ENCODE data around the gene ADAMTSL2. TPM values are rescaled to one million over a fixed set of nuclear protein-coding genes. Genes with fewer than 3 reads are reported as not detected.

ADAMTSL2 gene
- total and polyA plus RNA-seq, 12 donors = 1.00 to 138 (median 56.8) TPM

DNA sequence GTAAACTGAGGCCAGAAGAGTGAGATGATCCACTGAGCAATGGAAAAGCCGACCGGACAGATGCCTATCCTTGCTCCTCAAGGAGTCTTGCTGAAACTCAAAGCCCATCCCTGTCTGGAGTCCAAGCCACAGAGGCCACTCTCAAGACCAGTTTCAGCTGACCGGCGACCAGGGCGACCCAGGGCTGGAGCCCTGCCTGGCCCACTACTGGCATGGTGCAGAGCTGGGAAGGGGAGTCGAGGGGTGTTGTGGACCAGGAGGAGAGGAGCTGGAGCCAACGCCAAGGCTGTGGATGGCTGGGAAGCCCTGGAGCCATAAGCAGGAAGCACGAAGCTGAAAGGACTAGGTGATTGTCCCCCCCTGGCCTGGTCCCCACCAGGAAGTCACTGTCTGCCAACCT is 52.5 kb downstream of the ADAMTSL2 start:
- intact Hi-C loops (cut with DNase I) = no loop called here
- no peak overlapping the region for H3K27ac ChIP-seq
- H3K27me3 ChIP-seq = peaks cover 17% of the 10 kb centered on the region
- DNase-seq = no peak
- H3K4me1 ChIP-seq (replicated peaks in 1 of 2) = no peaks in the 10 kb centered on the region
- H3K4me3 ChIP-seq = no peak overlapping the region
- H3K9me3 ChIP-seq (replicated peaks in 1 of 3) = no peaks in the 10 kb centered on the region
- no peaks in the 10 kb centered on the region for H3K36me3 ChIP-seq (replicated peaks in 1 of 2)
- 75 to 86% (median 80%) methylated on average over 8 of the region's 8 CpGs for WGBS, 4 donors
- TF ChIP-seq POLR2A (IDR thresholded peaks at IDR 0.05) (no peak), CTCF (IDR thresholded peaks at IDR 0.05) (no peak)

DNA sequence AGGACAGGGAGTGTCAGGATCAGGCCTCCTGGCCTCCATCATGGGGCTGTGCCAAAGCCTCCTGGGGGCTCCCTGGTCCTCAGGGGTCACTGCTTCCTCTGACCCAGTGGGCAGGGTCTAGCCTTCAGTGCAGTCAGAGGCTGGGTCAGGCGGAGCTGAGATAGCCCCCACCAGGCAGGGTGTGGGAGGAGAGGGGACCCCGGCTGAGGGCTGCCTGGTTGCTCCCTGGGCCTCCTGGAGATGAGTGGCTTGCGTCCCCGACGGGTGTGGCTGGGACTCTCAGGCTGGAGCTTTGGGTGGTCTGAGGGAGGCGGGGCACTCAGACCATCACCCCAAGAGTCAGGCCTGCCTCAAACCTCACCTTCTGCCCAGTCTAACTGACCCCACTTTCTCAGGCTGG is 53.0 kb downstream of the ADAMTSL2 start:
- H3K27ac ChIP-seq = no peak overlapping the region
- H3K27me3 ChIP-seq = peaks cover 17% of the 10 kb centered on the region
- 70 to 79% (median 74%) methylated on average over 5 to 6 of the region's 6 CpGs for WGBS, 4 donors
- intact Hi-C loops (cut with DNase I) = no loop called here
- DNase-seq = no peak
- no peaks in the 10 kb centered on the region for H3K4me1 ChIP-seq (replicated peaks in 1 of 2)
- H3K4me3 ChIP-seq = no peak overlapping the region
- no peak for TF ChIP-seq POLR2A (IDR thresholded peaks at IDR 0.05)
- TF ChIP-seq CTCF (IDR thresholded peaks at IDR 0.05) = no peak
- H3K9me3 ChIP-seq (replicated peaks in 1 of 3) = no peaks in the 10 kb centered on the region
- no peaks in the 10 kb centered on the region for H3K36me3 ChIP-seq (replicated peaks in 1 of 2)

GRCh38 chr9:133589454-133590227 is 55.1 kb downstream of the ADAMTSL2 start:
- intact Hi-C loops (cut with DNase I) = loop anchor here in 1 of 2 donors (10.0 kb wide), 1 partner anchor 135 kb away; no protein-coding TSS in a partner anchor
- Histone ChIP-seq H3K4me1 (replicated peaks in 1 of 2) (no peaks in the 10 kb centered on the region), H3K36me3 (replicated peaks in 1 of 2) (no peaks in the 10 kb centered on the region), H3K4me3 (no peak overlapping the region), H3K27ac (no peak overlapping the region), H3K9me3 (replicated peaks in 1 of 3) (no peaks in the 10 kb centered on the region), H3K27me3 (peaks cover 14% of the 10 kb centered on the region)
- DNase-seq = no peak
- 33 to 52% (median 47%) methylated on average over 7 to 19 of the region's 19 CpGs for WGBS, 4 donors
- TF ChIP-seq CTCF (IDR thresholded peaks at IDR 0.05) (peak in 5 of 6 experiments; percentile 6 to 36 (median 31)), POLR2A (IDR thresholded peaks at IDR 0.05) (no peak)

DNA sequence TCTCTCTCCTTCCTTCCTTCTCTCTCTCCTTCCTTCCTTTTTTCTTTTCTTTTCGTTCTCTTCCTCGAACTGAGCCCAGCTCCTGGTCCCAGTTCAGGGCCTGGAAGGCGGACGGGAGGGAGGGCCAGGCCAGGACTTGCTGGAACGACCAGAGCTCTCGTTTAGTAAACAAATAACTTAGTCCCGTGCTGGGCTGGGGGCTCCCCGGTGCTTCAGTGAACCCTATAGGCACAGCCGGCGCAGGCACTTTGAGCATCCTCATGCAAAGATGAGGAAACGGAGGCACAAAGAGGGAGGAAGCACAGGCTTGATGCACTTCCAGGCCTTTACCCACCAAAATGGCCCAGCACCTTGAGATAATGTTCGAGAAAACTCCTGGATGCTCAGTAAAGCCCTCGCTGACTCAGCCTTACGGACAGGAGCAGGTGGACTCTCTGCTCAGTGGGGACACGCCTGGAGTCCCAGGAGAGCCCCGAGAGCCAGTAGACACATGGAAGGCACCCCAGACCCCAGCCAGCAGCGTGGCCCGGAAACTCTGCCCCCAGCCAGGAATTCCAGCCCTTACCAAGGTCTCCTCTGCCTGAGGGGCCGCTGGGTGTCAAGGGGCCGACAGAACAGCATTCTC is 55.8 kb downstream of the ADAMTSL2 start:
- intact Hi-C loops (cut with DNase I) = loop anchor here in 1 of 2 donors (10.0 kb wide), 1 partner anchor 134 kb away; no protein-coding TSS in a partner anchor
- Histone ChIP-seq H3K27ac (no peak overlapping the region), H3K27me3 (peaks cover 13% of the 10 kb centered on the region), H3K36me3 (replicated peaks in 1 of 2) (no peaks in the 10 kb centered on the region), H3K4me3 (no peak overlapping the region), H3K4me1 (replicated peaks in 1 of 2) (no peaks in the 10 kb centered on the region), H3K9me3 (replicated peaks in 1 of 3) (no peaks in the 10 kb centered on the region)
- 70 to 75% (median 71%) methylated on average over 16 to 20 of the region's 20 CpGs for WGBS, 4 donors
- TF ChIP-seq POLR2A (IDR thresholded peaks at IDR 0.05) (no peak), CTCF (IDR thresholded peaks at IDR 0.05) (no peak)
- DNase-seq = no peak
